Tibial nerve (tissue), 4 donors: Measurements from ENCODE around the gene NELFA. TPM values are rescaled to one million over a fixed set of nuclear protein-coding genes. Genes with fewer than 3 reads are reported as not detected.

ENCODE experiments used
- DNase-seq, 2 donors: peaks; one replicate each; pipeline ENCODE4 v3.0.0-alpha.2; 2019; ENCODE audit warnings: low spot score in 2 of 2
- H3K27ac ChIP-seq, 4 donors: fragments of 200-600 bp; sonication (generic) in 3 of 4; one replicate each; pipeline ENCODE4 v1.5.1; 2017 to 2019; ENCODE audit warnings: mild to moderate bottlenecking in 1 of 4
- H3K27me3 ChIP-seq, 2 donors: fragments of 200-600 bp; sonication (generic) in 1 of 2; one replicate each; pipeline versions ENCODE4 v1.5.1 to v1.6.0; 2017 to 2019
- H3K36me3 ChIP-seq, 3 donors: fragments of 200-600 bp; sonication (generic); one replicate each; pipeline ENCODE4 v1.5.1; 2018 to 2019
- H3K4me1 ChIP-seq, 4 donors: fragments of 200-600 bp; sonication (generic) in 3 of 4; one replicate each; pipeline ENCODE4 v1.5.1; 2017 to 2019
- H3K4me3 ChIP-seq, 4 donors: fragments of 200-600 bp; sonication (generic) in 3 of 4; one replicate each; pipeline ENCODE4 v1.5.1; 2017 to 2019; ENCODE audit warnings: mild to moderate bottlenecking in 1 of 4, moderate library complexity in 1 of 4
- H3K9me3 ChIP-seq, 4 donors: fragments of 200-600 bp; sonication (generic) in 3 of 4; one replicate each; pipeline ENCODE4 v1.5.1; 2017 to 2019
- CTCF ChIP-seq, 5 experiments: fragments of 200-600 bp in 3 of 5; fragments of 450-650 bp in 2 of 5; sonication (generic) in 3 of 5; IDR thresholded peaks; one replicate each; pipeline ENCODE4 v1.5.1; 2016 to 2019; ENCODE audit warnings: antibody characterized with exemption in 5 of 5, mild to moderate bottlenecking in 3 of 5, moderate library complexity in 2 of 5
- EP300 ChIP-seq, 2 donors: sonication (generic); formaldehyde crosslinking; IDR thresholded peaks; one replicate each; pipeline ENCODE4 v1.6.1; 2017; ENCODE audit warnings: antibody characterized with exemption in 2 of 2, mild to moderate bottlenecking in 1 of 2
- POLR2A ChIP-seq, 2 donors: fragments of 450-650 bp; IDR thresholded peaks; one replicate each; pipeline ENCODE4 v1.6.1; 2017; ENCODE audit warnings: antibody characterized with exemption in 2 of 2, mild to moderate bottlenecking in 2 of 2, moderate library complexity in 2 of 2
- WGBS, 2 donors: methylation state at CpG; one replicate each; pipeline ENCODE4 v1.1.5; 2018; 5-methylcytosine and 5-hydroxymethylcytosine counted together
- total RNA-seq, 4 donors: library from RNA; depleted of rRNA; stranded (reverse); fragments of >200 nt; gene quantifications; one replicate each; pipeline ENCODE4 v1.1.0, GENCODE V29; 2016

NELFA gene
- total RNA-seq, 4 donors from 2014 or later: 32.9 to 43.1 (median 37.5) TPM

- Histone ChIP-seq H3K9me3 (peaks cover 0 to 7% (median 0%) of the 10 kb centered on the region in 4 donors), H3K36me3 (peaks cover 0 to 10% (median 0%) of the 10 kb centered on the region in 3 donors), H3K4me1 (peaks cover 0 to 22% (median 10%) of the 10 kb centered on the region in 4 donors), H3K4me3 (no peak overlapping the region), H3K27ac (no peak overlapping the region), H3K27me3 (peaks cover 0 to 70% of the 10 kb centered on the region in 2 donors)
- TF ChIP-seq CTCF (IDR thresholded peaks at IDR 0.05) (no peak), POLR2A (IDR thresholded peaks at IDR 0.05) (no peak), EP300 (IDR thresholded peaks at IDR 0.05) (no peak)
- WGBS, 2 donors: 56 to 59% methylated on average over 19 to 28 of the region's 28 CpGs
- no peak for DNase-seq
These were observed 37.5 kb upstream of the NELFA start for GRCh38 chr4:2046031-2046961.

- 80 to 82% methylated on average over 11 of the region's 11 CpGs for WGBS, 2 donors
- Histone ChIP-seq H3K27ac (no peak overlapping the region), H3K4me3 (no peak overlapping the region), H3K4me1 (peaks cover 0 to 30% (median 17%) of the 10 kb centered on the region in 4 donors), H3K27me3 (peaks cover 0 to 71% of the 10 kb centered on the region in 2 donors), H3K9me3 (peaks cover 0 to 7% (median 0%) of the 10 kb centered on the region in 4 donors), H3K36me3 (peaks cover 0 to 10% (median 0%) of the 10 kb centered on the region in 3 donors)
- DNase-seq: no peak
- TF ChIP-seq CTCF (IDR thresholded peaks at IDR 0.05) (no peak), EP300 (IDR thresholded peaks at IDR 0.05) (no peak), POLR2A (IDR thresholded peaks at IDR 0.05) (no peak)
These were observed 36.8 kb upstream of the NELFA start for GRCh38 chr4:2045518-2045951.

GRCh38 chr4:2044542-2045517 is 36.1 kb upstream of the NELFA start:
- Histone ChIP-seq H3K4me3 (no peak overlapping the region), H3K9me3 (peaks cover 0 to 7% (median 0%) of the 10 kb centered on the region in 4 donors), H3K36me3 (peaks cover 0 to 10% (median 0%) of the 10 kb centered on the region in 3 donors), H3K27me3 (peaks cover 0 to 73% of the 10 kb centered on the region in 2 donors), H3K4me1 (peaks cover 0 to 34% (median 19%) of the 10 kb centered on the region in 4 donors), H3K27ac (no peak overlapping the region)
- no peak for DNase-seq
- 92% methylated on average over 15 to 18 of the region's 18 CpGs for WGBS, 2 donors
- TF ChIP-seq CTCF (IDR thresholded peaks at IDR 0.05) (no peak), POLR2A (IDR thresholded peaks at IDR 0.05) (no peak), EP300 (IDR thresholded peaks at IDR 0.05) (no peak)

- peaks cover 0 to 10% (median 0%) of the 10 kb centered on the region in 3 donors for H3K36me3 ChIP-seq
- peaks cover 0 to 79% of the 10 kb centered on the region in 2 donors for H3K27me3 ChIP-seq
These were observed 35.3 kb upstream of the NELFA start for GRCh38 chr4:2044119-2044485.

More at GRCh38 chr4:2044119-2044485, 35.3 kb upstream of the NELFA start:
- Histone ChIP-seq H3K4me3 (no peak overlapping the region), H3K4me1 (peaks cover 0 to 34% (median 19%) of the 10 kb centered on the region in 4 donors), H3K27ac (no peak overlapping the region), H3K9me3 (peaks cover 0 to 7% (median 0%) of the 10 kb centered on the region in 4 donors)
- TF ChIP-seq EP300 (IDR thresholded peaks at IDR 0.05) (no peak), POLR2A (IDR thresholded peaks at IDR 0.05) (no peak), CTCF (IDR thresholded peaks at IDR 0.05) (no peak)
- 81 to 90% methylated on average over 5 to 6 of the region's 6 CpGs for WGBS, 2 donors
- DNase-seq: no peak
